IMR-90 (cell line): ENCODE data around the gene CAV2.

ENCODE experiments used
- CTCF ChIP-seq: conservative IDR thresholded peaks from 2 replicates; pipeline ENCODE4 v1.5.1; 2012; ENCODE audit warnings: mild to moderate bottlenecking, low read depth, low read length, improper control_type of control experiment
- POLR2A ChIP-seq: IDR thresholded peaks from 2 replicates; pipeline ENCODE4 v1.6.1; 2012; ENCODE audit warnings: mild to moderate bottlenecking, low read depth, low read length

- TF ChIP-seq CTCF, result no peak
- no peak for TF ChIP-seq POLR2A
These were observed 34.4 kb upstream of the CAV2 start for GRCh38 chr7:116465125-116465524.
